Epidermal melanocyte (primary cell): ENCODE results near the gene TMOD1.
"Not testable (repeated sequence)": the region's sequence is repeated elsewhere in the genome, so short reads cannot be mapped to it uniquely, and the experiment has no call there.

Source experiments
- DNase-seq: peaks from one replicate; pipeline ENCODE4 v3.0.0; 2011; ENCODE audit warnings: low spot score; ENCODE audit not compliant: insufficient read length

TMOD1 gene

DNA sequence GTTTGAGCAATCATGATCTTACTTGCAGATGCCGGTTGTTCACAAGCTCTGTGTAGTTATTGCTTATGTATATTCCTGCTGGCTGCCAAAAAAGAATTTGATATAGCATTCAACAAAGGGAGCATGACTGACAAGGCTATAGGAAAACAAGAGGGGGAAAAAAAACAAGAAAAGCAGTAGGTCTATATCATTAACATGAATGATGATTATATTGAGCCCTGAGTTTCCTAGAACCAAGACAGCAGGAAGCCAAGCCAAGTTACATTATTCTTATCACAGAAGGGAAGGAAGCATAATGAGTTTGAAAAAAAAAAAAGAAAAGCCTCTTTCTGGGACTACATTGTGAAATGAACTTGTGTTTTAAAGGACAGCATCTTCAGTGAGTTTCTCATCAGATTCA is 90.7 kb downstream of the TMOD1 start:
- DNase-seq, result no peak

- no peak for DNase-seq
These were observed 92.5 kb downstream of the TMOD1 start for GRCh38 chr9:97593960-97594359.

GRCh38 chr9:97594381-97594921 is 93.0 kb downstream of the TMOD1 start:
- no peak for DNase-seq

GRCh38 chr9:97596906-97597305 is 95.4 kb downstream of the TMOD1 start:
- DNase-seq, result no peak

- DNase-seq, result peak; percentile 75
These were observed 97.2 kb downstream of the TMOD1 start for GRCh38 chr9:97598461-97599288.

- DNase-seq, result no peak
These were observed 97.9 kb downstream of the TMOD1 start for GRCh38 chr9:97599314-97599846.

GRCh38 chr9:97600531-97601227 is 99.2 kb downstream of the TMOD1 start:
- DNase-seq, result no peak

GRCh38 chr9:97601228-97601898 is 99.9 kb downstream of the TMOD1 start:
- no peak for DNase-seq

DNA sequence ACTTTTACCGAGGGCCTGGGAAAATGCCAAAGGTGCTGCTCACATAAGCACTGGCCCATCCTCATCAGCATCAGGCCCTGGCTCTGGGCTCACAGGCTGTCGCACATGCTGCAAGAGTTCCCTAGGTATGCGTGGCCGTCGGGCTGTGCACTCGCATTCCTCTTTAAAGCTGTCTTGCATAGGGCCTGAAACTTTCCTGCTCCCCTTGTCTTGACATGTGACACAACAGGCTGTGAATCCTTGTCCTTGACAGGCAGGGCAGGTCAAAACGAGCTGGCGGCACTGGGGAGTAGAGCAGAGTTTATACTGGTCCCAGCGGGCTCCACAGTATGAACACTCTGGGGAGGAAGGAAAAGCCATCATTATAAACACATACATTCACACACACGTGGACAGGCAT is 101.0 kb downstream of the TMOD1 start:
- DNase-seq, result no peak

- DNase-seq, result no peak
These were observed 103.6 kb downstream of the TMOD1 start for GRCh38 chr9:97604901-97605645.

- peak; percentile 82 for DNase-seq
These were observed 114.1 kb downstream of the TMOD1 start for GRCh38 chr9:97615439-97616072.

DNA sequence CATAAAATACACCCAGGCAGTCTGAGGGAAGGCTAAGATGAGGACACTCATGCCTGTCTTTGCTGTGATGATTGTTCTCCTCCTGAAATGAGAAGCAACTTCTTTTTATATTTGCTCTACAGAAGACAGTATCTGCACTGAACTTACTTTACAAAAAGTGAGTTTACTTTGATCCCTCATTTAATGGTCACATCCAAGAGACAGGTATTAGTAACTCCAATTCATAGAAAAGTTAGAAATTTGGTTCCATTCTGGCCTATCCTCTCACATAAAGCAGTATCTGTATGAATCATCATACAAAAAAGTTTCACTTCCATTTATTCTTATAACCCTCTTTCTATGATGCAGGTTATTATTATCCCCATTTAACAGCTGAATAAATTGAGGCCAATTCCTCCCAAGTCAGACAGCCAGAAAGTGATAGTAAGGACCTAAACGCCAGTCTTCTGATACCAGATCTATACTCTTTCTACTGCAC is 116.5 kb downstream of the TMOD1 start:
- no peak for DNase-seq

DNA sequence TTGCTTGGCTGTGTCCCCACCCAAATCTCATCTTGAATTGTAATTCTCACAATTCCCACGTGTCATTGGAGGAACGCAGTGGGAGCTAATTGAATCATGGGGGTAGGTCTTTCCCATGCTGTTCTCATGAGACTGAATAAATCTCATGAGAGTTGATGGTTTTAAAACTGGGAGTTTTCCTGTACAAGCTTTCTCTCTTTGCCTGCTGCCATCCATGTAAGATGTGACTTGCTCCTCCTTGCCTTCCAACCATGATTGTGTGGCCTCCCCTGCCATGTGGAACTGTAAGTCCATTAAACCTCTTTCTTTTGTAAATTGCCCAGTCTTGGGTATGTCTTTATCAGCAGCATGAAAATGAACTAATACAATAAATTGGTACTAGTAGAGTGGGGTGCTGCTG is 118.6 kb downstream of the TMOD1 start:
- DNase-seq, result not testable (repeated sequence)

DNA sequence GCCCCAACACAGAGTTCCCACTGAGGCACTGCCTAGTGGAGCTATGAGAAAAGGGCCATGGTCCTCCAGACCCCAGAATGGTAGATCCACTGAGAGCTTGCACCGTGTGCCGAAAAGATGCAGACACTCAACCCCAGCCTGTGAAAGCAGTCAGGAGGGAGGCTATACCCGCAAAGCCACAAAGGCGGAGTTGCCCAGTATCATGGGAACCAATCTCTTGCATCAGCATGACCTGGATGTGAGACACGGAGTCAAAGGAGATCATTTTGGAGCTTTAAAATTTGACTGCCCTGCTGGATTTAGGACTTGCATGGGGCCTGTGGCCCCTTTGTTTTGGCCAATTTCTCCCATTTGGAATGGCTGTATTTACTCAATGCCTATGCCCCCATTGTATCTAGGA is 121.0 kb downstream of the TMOD1 start:
- DNase-seq, result not testable (repeated sequence)

- DNase-seq, result no peak
These were observed 122.5 kb downstream of the TMOD1 start for GRCh38 chr9:97623946-97624345.

GRCh38 chr9:97625620-97626019 is 124.2 kb downstream of the TMOD1 start:
- no peak for DNase-seq

- DNase-seq, result no peak
These were observed 126.2 kb downstream of the TMOD1 start for GRCh38 chr9:97627624-97628023.

DNA sequence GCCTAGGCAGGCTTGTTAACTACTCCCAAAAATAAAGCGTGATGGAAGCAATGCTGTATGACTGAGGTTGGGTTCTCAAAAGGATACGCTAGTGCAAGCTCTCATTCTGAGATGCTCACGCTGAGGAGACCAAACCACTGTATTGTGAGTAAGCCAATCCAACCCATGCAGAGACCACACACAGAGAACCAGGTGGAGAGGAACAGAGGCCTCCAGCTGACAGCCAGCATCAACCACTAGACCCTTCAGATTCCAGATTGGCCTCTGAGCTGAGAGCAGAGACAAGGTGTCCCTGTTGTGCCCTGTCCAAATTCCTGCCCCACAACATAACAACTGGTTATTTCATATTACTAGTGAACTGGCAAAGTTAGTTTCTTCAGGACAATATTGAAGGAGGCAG is 127.2 kb downstream of the TMOD1 start:
- no peak for DNase-seq

DNA sequence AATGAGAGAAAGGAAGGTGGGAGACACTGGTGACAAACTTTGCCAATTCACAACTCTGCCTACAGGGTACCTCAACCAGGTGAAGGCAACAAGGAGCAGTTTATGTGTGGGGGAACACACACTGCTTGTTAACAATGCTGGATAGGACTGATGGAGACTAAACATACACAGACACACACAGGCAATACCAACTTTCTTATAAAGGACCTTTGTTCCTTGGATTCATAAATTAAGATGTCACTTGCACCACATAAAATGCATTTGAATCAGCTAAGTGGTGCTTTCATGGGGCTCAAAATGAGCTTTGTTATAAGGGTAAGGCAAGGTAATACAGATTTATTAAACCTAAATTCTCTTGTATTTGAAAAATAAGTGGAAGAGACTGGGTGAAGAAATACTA is 127.7 kb downstream of the TMOD1 start:
- DNase-seq, result peak; percentile 55

- no peak for DNase-seq
These were observed 129.1 kb downstream of the TMOD1 start for GRCh38 chr9:97630591-97630990.
